H1 (cell line): ENCODE data around the gene LRP1-AS. TPM values are rescaled to one million over a fixed set of nuclear protein-coding genes. Genes with fewer than 3 reads are reported as not detected.

Experiments
- CTCF ChIA-PET: fragments of 300-600 bp; sonication (Branson Sonifier 250); formaldehyde crosslinking; loops from one replicate; lab custom pipeline; 2021; ENCODE audit not compliant: partially characterized antibody; lab: Charles Lee
- POLR2A ChIA-PET: fragments of 300-600 bp; sonication (Branson Sonifier 250); formaldehyde crosslinking; loops from one replicate; lab custom pipeline; 2021; ENCODE audit warnings: inconsistent platforms; ENCODE audit not compliant: partially characterized antibody; lab: Charles Lee
- DNase-seq, 2 experiments: peaks; one replicate each; pipeline versions ENCODE4 v3.0.0 to v3.0.0-alpha.2; 2010 to 2022; ENCODE audit warnings: low spot score in 2 of 2, low read depth in 1 of 2, mixed read lengths in 1 of 2
- FAIRE-seq: peaks from 2 replicates; lab custom pipeline; 2011; peaks lifted over from hg19 to GRCh38; lab: Jason Lieb, UNC
- H2AFZ ChIP-seq: 2 replicates; pipeline ENCODE4 v1.8.1; 2012; ENCODE audit warnings: low read length, inconsistent platforms
- H2AK5ac ChIP-seq: 2 replicates; pipeline ENCODE4 v1.6.1; 2013; ENCODE audit warnings: low read depth, low read length
- H2BK120ac ChIP-seq: replicated peaks from 2 replicates; pipeline ENCODE3; 2013; ENCODE audit warnings: low read depth, low read length, inconsistent platforms
- H2BK12ac ChIP-seq: 2 replicates; pipeline ENCODE4 v1.6.1; 2013; ENCODE audit warnings: low read depth, low read length
- H2BK15ac ChIP-seq: 2 replicates; pipeline ENCODE4 v1.6.1; 2013; ENCODE audit warnings: low read length
- H2BK20ac ChIP-seq: 2 replicates; pipeline ENCODE4 v1.6.1; 2013; ENCODE audit warnings: low read length
- H2BK5ac ChIP-seq: 2 replicates; pipeline ENCODE4 v1.6.1; 2013; ENCODE audit warnings: low read depth, low read length
- H3K14ac ChIP-seq: 2 replicates; pipeline ENCODE4 v1.6.1; 2013; ENCODE audit warnings: inconsistent platforms; ENCODE audit not compliant: insufficient read length
- H3K18ac ChIP-seq: 2 replicates; pipeline ENCODE4 v1.6.1; 2013; ENCODE audit warnings: low read length; ENCODE audit errors: extremely low read depth
- H3K23ac ChIP-seq: 2 replicates; pipeline ENCODE4 v1.6.1; 2013; ENCODE audit warnings: inconsistent platforms; ENCODE audit not compliant: insufficient read length
- H3K23me2 ChIP-seq: 2 replicates; pipeline ENCODE4 v1.6.1; 2013; ENCODE audit warnings: low read depth, low read length
- H3K27ac ChIP-seq: 2 replicates; pipeline ENCODE4 v1.6.1; 2011; ENCODE audit warnings: low read depth, low read length, inconsistent platforms
- H3K27me3 ChIP-seq, 4 experiments: replicated peaks in 1 of 4; 1 replicate in 1 of 4; 2 replicates in 3 of 4; pipeline versions ENCODE4 v1.6.1 to v1.8.1; 2011 to 2013; ENCODE audit warnings: low read length in 3 of 4, mild to moderate bottlenecking in 3 of 4, inconsistent platforms in 2 of 4, mixed read lengths in 2 of 4, moderate library complexity in 1 of 4; ENCODE audit not compliant: control insufficient read depth in 3 of 4, insufficient read depth in 3 of 4; ENCODE audit errors: extremely low read depth in 1 of 4
- H3K36me3 ChIP-seq, 4 experiments: 2 replicates each; pipeline versions ENCODE4 v1.6.1 to v1.8.1; 2011 to 2013; ENCODE audit warnings: mild to moderate bottlenecking in 4 of 4, low read length in 3 of 4, moderate library complexity in 2 of 4, control low read depth in 1 of 4, inconsistent platforms in 1 of 4; ENCODE audit not compliant: insufficient read depth in 4 of 4, control insufficient read depth in 2 of 4
- H3K4ac ChIP-seq: replicated peaks from 2 replicates; pipeline ENCODE3; 2013; ENCODE audit warnings: low read length, low read depth, mixed read lengths, inconsistent platforms; ENCODE audit not compliant: insufficient read length
- H3K4me1 ChIP-seq, 4 experiments: replicated peaks in 1 of 4; 1 replicate in 1 of 4; 2 replicates in 3 of 4; pipeline versions ENCODE4 v1.6.1 to v1.8.1; 2011 to 2013; ENCODE audit warnings: low read length in 3 of 4, inconsistent platforms in 2 of 4, mixed read lengths in 1 of 4; ENCODE audit not compliant: insufficient read depth in 4 of 4, control insufficient read depth in 3 of 4
- H3K4me2 ChIP-seq, 2 experiments: 2 replicates each; pipeline versions ENCODE4 v1.6.1 to v1.8.1; 2011 to 2013; ENCODE audit warnings: low read depth in 2 of 2, low read length in 2 of 2, control low read depth in 1 of 2, inconsistent platforms in 1 of 2, mild to moderate bottlenecking in 1 of 2; ENCODE audit not compliant: insufficient read depth in 1 of 2
- H3K4me3 ChIP-seq, 4 experiments: fragments of 200-600, 300-600 bp in 1 of 4; sonication (generic), shearing (Covaris generic), sonication (Bioruptor Twin) in 1 of 4; 2 replicates each; pipeline versions ENCODE4 v1.5.1 to v1.8.1; 2011 to 2016; ENCODE audit warnings: low read length in 4 of 4, low read depth in 3 of 4, control low read depth in 2 of 4, inconsistent platforms in 2 of 4, mild to moderate bottlenecking in 2 of 4, mixed read lengths in 1 of 4, moderate library complexity in 1 of 4; ENCODE audit not compliant: insufficient read depth in 2 of 4; ENCODE audit errors: extremely low read depth in 1 of 4
- H3K56ac ChIP-seq: replicated peaks from 2 replicates; pipeline ENCODE3; 2013; ENCODE audit warnings: low read depth, mild to moderate bottlenecking, mixed read lengths, low read length, inconsistent platforms; ENCODE audit not compliant: insufficient read length
- H3K79me1 ChIP-seq: 2 replicates; pipeline ENCODE4 v1.6.1; 2013; ENCODE audit warnings: low read depth, low read length, control low read depth
- H3K79me2 ChIP-seq, 2 experiments: 2 replicates each; pipeline versions ENCODE4 v1.6.1 to v1.8.1; 2012 to 2013; ENCODE audit warnings: low read length in 2 of 2, mild to moderate bottlenecking in 2 of 2, inconsistent platforms in 1 of 2; ENCODE audit not compliant: insufficient read depth in 2 of 2, control insufficient read depth in 1 of 2
- H3K9ac ChIP-seq, 4 experiments: replicated peaks in 1 of 4; 1 replicate in 1 of 4; 2 replicates in 3 of 4; pipeline versions ENCODE4 v1.6.1 to v1.8.1; 2011 to 2013; ENCODE audit warnings: low read depth in 3 of 4, low read length in 3 of 4, control low read depth in 2 of 4, mild to moderate bottlenecking in 2 of 4, moderate library complexity in 2 of 4, inconsistent platforms in 1 of 4; ENCODE audit errors: extremely low read depth in 1 of 4
- H3K9me3 ChIP-seq, 2 experiments: 2 replicates each; pipeline versions ENCODE4 v1.6.1 to v1.8.1; 2012 to 2013; ENCODE audit warnings: mild to moderate bottlenecking in 2 of 2, moderate library complexity in 2 of 2, control low read depth in 1 of 2, inconsistent platforms in 1 of 2, low read depth in 1 of 2, low read length in 1 of 2, mixed read lengths in 1 of 2; ENCODE audit not compliant: insufficient read depth in 2 of 2
- H4K20me1 ChIP-seq, 2 experiments: replicated peaks in 1 of 2; 2 replicates each; pipeline versions ENCODE3 to v1.8.1; 2011 to 2013; ENCODE audit warnings: inconsistent platforms in 2 of 2, low read length in 2 of 2, mild to moderate bottlenecking in 1 of 2; ENCODE audit not compliant: insufficient read depth in 2 of 2, control insufficient read depth in 1 of 2
- H4K5ac ChIP-seq: 2 replicates; pipeline ENCODE4 v1.6.1; 2013; ENCODE audit warnings: low read length, low read depth, mixed read lengths, inconsistent platforms; ENCODE audit not compliant: insufficient read length
- H4K8ac ChIP-seq: 2 replicates; pipeline ENCODE4 v1.8.0; 2013; ENCODE audit warnings: mild to moderate bottlenecking, moderate library complexity, low read length, inconsistent platforms; ENCODE audit not compliant: insufficient read depth; ENCODE audit errors: extremely low read depth
- H4K91ac ChIP-seq: replicated peaks from 2 replicates; pipeline ENCODE3; 2013; ENCODE audit warnings: low read length, mixed read lengths, inconsistent platforms; ENCODE audit not compliant: insufficient read length
- ASH2L ChIP-seq: fragments of 200-600, 300-600 bp; sonication (generic); IDR thresholded peaks from one replicate; pipeline ENCODE4 v1.7.1; 2017; ENCODE audit warnings: low read length
- BRCA1 ChIP-seq: IDR thresholded peaks from 2 replicates; pipeline ENCODE4 v1.6.1; 2012; ENCODE audit warnings: low read depth, low read length, improper control_type of control experiment
- CBX5 ChIP-seq: fragments of 300-800, 300-1000 bp; sonication (generic); IDR thresholded peaks from 2 replicates; pipeline ENCODE4 v1.7.1; 2016; ENCODE audit warnings: antibody characterized with exemption, low read length, low read depth
- CHD2 ChIP-seq: IDR thresholded peaks from 2 replicates; pipeline ENCODE4 v1.6.1; 2012; ENCODE audit warnings: low read length, improper control_type of control experiment
- EZH2 ChIP-seq: fragments of 200-600 bp; sonication (generic); IDR thresholded peaks from 2 replicates; pipeline ENCODE4 v1.7.1; 2012; ENCODE audit warnings: low read depth, mild to moderate bottlenecking, moderate library complexity, low read length, inconsistent platforms; ENCODE audit not compliant: severe bottlenecking
- GTF2F1 ChIP-seq: IDR thresholded peaks from 2 replicates; pipeline ENCODE4 v1.6.1; 2012; ENCODE audit warnings: low read depth, low read length, improper control_type of control experiment, borderline replicate concordance
- POLR2A ChIP-seq, 2 experiments: IDR thresholded peaks; 1 replicate in 1 of 2; 2 replicates in 1 of 2; pipeline ENCODE4 v1.6.1; 2011; ENCODE audit warnings: low read depth in 2 of 2, low read length in 2 of 2, mild to moderate bottlenecking in 2 of 2; ENCODE audit errors: control extremely low read depth in 1 of 2
- RFX5 ChIP-seq: IDR thresholded peaks from 2 replicates; pipeline ENCODE4 v1.6.1; 2011; ENCODE audit warnings: low read depth, low read length, improper control_type of control experiment, borderline replicate concordance
- SP1 ChIP-seq: IDR thresholded peaks from 2 replicates; pipeline ENCODE4 v1.6.1; 2011; ENCODE audit warnings: low read depth, low read length
- TAF1 ChIP-seq: IDR thresholded peaks from 2 replicates; pipeline ENCODE4 v1.6.1; 2011; ENCODE audit warnings: mild to moderate bottlenecking, low read depth, low read length
- TBP ChIP-seq: IDR thresholded peaks from 2 replicates; pipeline ENCODE4 v1.6.1; 2011; ENCODE audit warnings: low read depth, low read length, improper control_type of control experiment
- TCF12 ChIP-seq: IDR thresholded peaks from 2 replicates; pipeline ENCODE4 v1.6.1; 2011; ENCODE audit warnings: low read depth, mild to moderate bottlenecking, low read length
- WGBS, 2 experiments: shearing (Covaris generic) in 1 of 2; methylation state at CpG; one replicate each; pipeline versions ENCODE4 v1.1.6 to v1.1.7; 2013 to 2015; ENCODE audit warnings: low lambda C conversion rate in 2 of 2, mixed read lengths in 2 of 2, inconsistent platforms in 1 of 2, low coverage in 1 of 2, missing lambda C conversion rate in 1 of 2; ENCODE audit not compliant: insufficient replicate concordance in 2 of 2, insufficient coverage in 1 of 2, insufficient read length in 1 of 2; ENCODE audit errors: extremely low coverage in 1 of 2, missing lambda C conversion rate in 1 of 2; 5-methylcytosine and 5-hydroxymethylcytosine counted together
- polyA plus RNA-seq, 7 experiments: library from polyadenylated mRNA; depleted of rRNA in 3 of 7; stranded (reverse) in 5 of 7; unstranded in 2 of 7; fragments of >200 nt in 5 of 7; fragments of 200-250 nt in 2 of 7; gene quantifications; 1 replicate in 5 of 7; 2 replicates in 1 of 7; 4 replicates in 1 of 7; pipeline versions ENCODE4 v1.2.1 to v1.2.3, GENCODE V29; 2011 to 2013; ENCODE audit warnings: missing spikeins in 2 of 7, mixed read lengths in 2 of 7
- total RNA-seq: library from RNA; stranded (reverse); fragmentation: NEBNext Ultra II Directional; extraction: Animal tissue kit (Norgen Biotek cat#: 25700); gene quantifications from 2 replicates; pipeline ENCODE4 v1.2.1, GENCODE V29; 2021

The LRP1-AS gene
- total and polyA plus RNA-seq, 2 of the 8 experiments (the other 6 are each of a cell fraction or from before 2014, with no cell fraction given) = not detected

- Histone ChIP-seq H3K18ac (peak overlapping the region; percentile 42), H2BK20ac (0 out of 2 replicates have a peak overlapping the region, but pooled peaks have one; percentile 6), H4K5ac (peak overlapping the region; percentile 41), H3K23ac (no peak overlapping the region), H3K79me1 (no peaks in the 10 kb centered on the region), H3K4me3 (peak overlapping the region; percentile 5 to 59 (median 50)), H2BK5ac (peak overlapping the region; percentile 87), H3K27ac (peak overlapping the region; percentile 87; the same call in 1 of the 2 replicates), H2BK120ac (no peak overlapping the region), H2BK15ac (peak overlapping the region; percentile 73; the same call in 1 of the 2 replicates), H3K9ac (peak overlapping the region in 3 of 4 experiments; percentile 53 to 57 (median 56); a peak in 5 of 7 replicates), H3K14ac (peak overlapping the region; percentile 6), H3K9me3 (no peaks in the 10 kb centered on the region), H3K27me3 (no peaks in the 10 kb centered on the region), H3K36me3 (no peaks in the 10 kb centered on the region; a peak in 1 of 8 replicates), H2AFZ (peak overlapping the region; percentile 52; the same call in 1 of the 2 replicates), H3K4ac (peak overlapping the region; percentile 73), H3K23me2 (peaks cover 15% of the 10 kb centered on the region), H3K56ac (peak overlapping the region; percentile 43), H3K4me1 (peaks cover 3 to 31% (median 15%) of the 10 kb centered on the region in 4 experiments), H4K91ac (peak overlapping the region; percentile 94), H4K20me1 (no peaks in the 10 kb centered on the region), H2BK12ac (peak overlapping the region; percentile 95), H2AK5ac (0 out of 2 replicates have a peak overlapping the region, but pooled peaks have one; percentile 32), H3K4me2 (peak overlapping the region; percentile 81 to 96), H3K79me2 (no peaks in the 10 kb centered on the region), H4K8ac (peak overlapping the region; percentile 88; the same call in 1 of the 2 replicates)
- DNase-seq (peak in 1 of 2 experiments; percentile 93), FAIRE-seq (peak; percentile 52)
- CTCF ChIA-PET = interaction anchor here (0.7 to 15.7 kb wide), 20 partner anchors 8 to 357 kb away, joined by 3 to 325 read pairs (median 19); partner anchors contain the start of genes LRP1, NAB2, NEMP1 and TAC3
- POLR2A ChIA-PET = interaction anchor here (0.8 to 13.0 kb wide), 20 partner anchors 14 to 481 kb away, joined by 3 to 352 read pairs (median 6); partner anchors contain the start of genes LRP1, NAB2, NACA and NEMP1
- 7% methylated on average over 28 of the region's 28 CpGs; no CpG with 5 or more reads in 1 of the 2 experiments for WGBS, 2 experiments
- TF ChIP-seq TCF12 (no peak), SP1 (no peak), RFX5 (no peak), TAF1 (peak; percentile 28; the same call in 1 of the 2 replicates), GTF2F1 (no peak), CBX5 (no peak), ASH2L (peak; percentile 56), EZH2 (no peak), POLR2A (IDR thresholded peaks at IDR 0.05; ENCODE audit: control extremely low read depth in 1 of 2, low read depth in 2 of 2, low read length in 2 of 2) (peak in 1 of 2 experiments; percentile 69; a peak in 2 of 3 replicates), CHD2 (no peak), BRCA1 (no peak), TBP (peak; percentile 35)
These were observed 37.1 kb downstream of the LRP1-AS start for GRCh38 chr12:57110104-57111030.
